ENCODE measurements around the gene NNAT. TPM values are rescaled to one million over a fixed set of nuclear protein-coding genes. Genes with fewer than 3 reads are reported as not detected.

NNAT gene
- total RNA-seq, 3 donors from 2014 or later (not counting 1 experiment from before 2014, with no cell fraction given), result not detected

DNA sequence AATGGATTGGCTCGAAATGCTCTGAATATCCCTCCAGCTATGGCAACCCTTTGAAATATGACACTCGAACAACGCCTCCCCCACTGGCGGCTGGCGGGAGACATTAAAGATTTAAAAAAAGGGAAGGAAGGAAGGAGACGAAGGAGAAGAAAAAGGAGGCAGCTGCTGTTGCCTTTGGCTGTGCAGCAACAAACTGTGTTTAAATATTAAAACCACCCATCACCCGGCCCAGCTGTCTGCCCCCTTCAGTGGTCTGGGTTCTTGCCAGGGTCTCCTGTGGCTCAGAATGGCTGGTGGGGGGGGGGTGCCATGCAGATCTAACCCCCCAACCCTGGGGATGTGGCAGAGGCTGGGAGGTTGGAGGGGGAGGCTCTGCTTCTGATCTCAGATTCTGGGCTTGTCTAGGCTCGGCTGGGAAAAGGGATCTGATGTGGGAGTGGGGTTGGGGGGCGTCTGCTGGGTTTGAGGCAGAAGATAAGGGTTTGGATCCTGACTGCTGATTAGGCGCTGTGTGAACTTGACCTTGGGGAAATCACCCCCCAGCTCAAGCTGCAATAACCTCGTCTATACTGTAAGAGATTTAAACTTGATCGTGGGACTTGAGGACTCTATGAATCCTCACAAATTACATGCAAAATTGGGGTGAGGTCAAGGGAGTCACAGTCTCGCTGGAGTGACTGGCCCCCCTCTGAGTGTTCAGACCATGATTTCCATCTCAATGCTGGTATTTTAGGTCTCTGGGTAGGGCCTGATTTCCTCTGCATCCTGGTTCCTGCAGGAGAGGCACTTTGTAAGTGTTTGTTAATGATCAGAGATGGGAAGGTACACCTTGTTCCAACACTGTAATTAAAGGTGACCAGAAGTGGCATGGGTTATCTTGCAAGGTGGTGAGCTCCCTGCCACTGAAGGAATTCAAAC lies 46.9 kb downstream of the NNAT start:
- no peak overlapping the region for H3K27ac Mint-ChIP-seq
- H3K4me3 Mint-ChIP-seq, result no peak overlapping the region
- peaks cover 21% of the 10 kb centered on the region for H3K27me3 ChIP-seq (ENCODE audit: control insufficient read depth, insufficient read depth, low read length)
- DNase-seq, result no peak
- ATAC-seq, result no peak
- H3K36me3 ChIP-seq (ENCODE audit: control insufficient read depth, insufficient read depth, low read length), result no peaks in the 10 kb centered on the region
- H3K4me3 ChIP-seq (ENCODE audit: low read length), result no peak overlapping the region
- no peak overlapping the region for H3K27ac ChIP-seq (ENCODE audit: low read length)
- no peak for TF ChIP-seq CTCF (IDR thresholded peaks at IDR 0.05)
- no peaks in the 10 kb centered on the region for H3K9me3 Mint-ChIP-seq
- 21% methylated on average over 6 of the region's 13 CpGs for WGBS (ENCODE audit: insufficient coverage)
- peaks cover 26 to 71% of the 10 kb centered on the region in 2 donors for H3K27me3 Mint-ChIP-seq (ENCODE audit: low read depth in 2 of 2)
- peaks cover 6% of the 10 kb centered on the region for H3K4me1 ChIP-seq (ENCODE audit: control insufficient read depth, insufficient read depth, low read length)
- H3K36me3 Mint-ChIP-seq, result no peaks in the 10 kb centered on the region
- intact Hi-C loops (cut with micrococcal nuclease), result no loop called here
- no peaks in the 10 kb centered on the region for H3K4me1 Mint-ChIP-seq
- no peaks in the 10 kb centered on the region for H3K9me3 ChIP-seq (ENCODE audit: control insufficient read depth, insufficient read depth, low read length)

DNA sequence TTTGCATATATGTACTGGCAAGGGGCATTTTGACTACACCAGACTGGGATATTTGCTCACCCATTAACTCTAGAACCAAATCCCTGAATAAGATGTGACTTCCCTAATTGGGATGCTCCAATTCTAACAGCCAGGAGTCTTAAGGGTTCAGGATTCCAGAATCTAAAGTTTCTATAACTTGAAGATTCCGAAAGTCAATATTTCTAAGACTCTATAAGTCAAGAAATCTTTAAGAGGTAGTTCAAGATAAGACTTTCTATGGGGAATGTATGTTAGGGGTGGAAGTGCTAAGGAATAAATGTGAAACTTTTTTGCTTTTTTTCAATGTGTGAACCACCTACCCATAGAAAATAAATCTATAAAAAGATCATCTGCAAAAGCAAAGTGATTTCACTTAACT lies 49.4 kb downstream of the NNAT start:
- H3K4me3 Mint-ChIP-seq, result no peak overlapping the region
- no peak for DNase-seq
- TF ChIP-seq CTCF (IDR thresholded peaks at IDR 0.05), result no peak
- Histone ChIP-seq H3K27me3 (ENCODE audit: control insufficient read depth, insufficient read depth, low read length) (peaks cover 5% of the 10 kb centered on the region), H3K9me3 (ENCODE audit: control insufficient read depth, insufficient read depth, low read length) (no peaks in the 10 kb centered on the region), H3K4me1 (ENCODE audit: control insufficient read depth, insufficient read depth, low read length) (no peaks in the 10 kb centered on the region), H3K27ac (ENCODE audit: low read length) (no peak overlapping the region), H3K4me3 (ENCODE audit: low read length) (no peak overlapping the region), H3K36me3 (ENCODE audit: control insufficient read depth, insufficient read depth, low read length) (no peaks in the 10 kb centered on the region)
- H3K4me1 Mint-ChIP-seq, result no peaks in the 10 kb centered on the region
- WGBS (ENCODE audit: insufficient coverage), result no CpG with 5 or more reads among the region's 1 CpG
- H3K27ac Mint-ChIP-seq, result no peak overlapping the region
- intact Hi-C loops (cut with micrococcal nuclease), result no loop called here
- no peaks in the 10 kb centered on the region for H3K9me3 Mint-ChIP-seq
- peaks cover 27 to 75% of the 10 kb centered on the region in 2 donors for H3K27me3 Mint-ChIP-seq (ENCODE audit: low read depth in 2 of 2)
- H3K36me3 Mint-ChIP-seq, result no peaks in the 10 kb centered on the region
- ATAC-seq, result no peak

- DNase-seq, result no peak
- 82% methylated on average over 6 of the region's 6 CpGs for WGBS (ENCODE audit: insufficient coverage)
- no peaks in the 10 kb centered on the region for H3K9me3 Mint-ChIP-seq
- H3K27me3 Mint-ChIP-seq (ENCODE audit: low read depth in 2 of 2), result peaks cover 25 to 71% of the 10 kb centered on the region in 2 donors
- ATAC-seq, result no peak
- Histone ChIP-seq H3K4me3 (ENCODE audit: low read length) (no peak overlapping the region), H3K9me3 (ENCODE audit: control insufficient read depth, insufficient read depth, low read length) (no peaks in the 10 kb centered on the region), H3K27me3 (ENCODE audit: control insufficient read depth, insufficient read depth, low read length) (peaks cover 4% of the 10 kb centered on the region), H3K36me3 (ENCODE audit: control insufficient read depth, insufficient read depth, low read length) (no peaks in the 10 kb centered on the region), H3K27ac (ENCODE audit: low read length) (no peak overlapping the region), H3K4me1 (ENCODE audit: control insufficient read depth, insufficient read depth, low read length) (no peaks in the 10 kb centered on the region)
- intact Hi-C loops (cut with micrococcal nuclease), result no loop called here
- H3K27ac Mint-ChIP-seq, result no peak overlapping the region
- no peaks in the 10 kb centered on the region for H3K36me3 Mint-ChIP-seq
- no peak overlapping the region for H3K4me3 Mint-ChIP-seq
- no peaks in the 10 kb centered on the region for H3K4me1 Mint-ChIP-seq
- TF ChIP-seq CTCF (IDR thresholded peaks at IDR 0.05), result no peak
Observed at GRCh38 chr20:37571033-37571432, 50.0 kb downstream of the NNAT start.

Other genes starting within 250 kb of the NNAT start
- gene MANBAL, start 231.6 kb upstream of the NNAT start, total RNA-seq, result 1 to 10 TPM; 5.1 to 7.9 (median 6.4) TPM
- gene SRC, start 175.1 kb upstream of the NNAT start, total RNA-seq, result 10 to 100 TPM in 2 of 3 donors, 1 to 10 TPM in 1; 2.3 to 15.6 (median 10.5) TPM
- 10 to 100 TPM; 60.4 to 80.1 (median 77.9) TPM for gene BLCAP, start 6.6 kb downstream of the NNAT start, total RNA-seq
- gene CTNNBL1, start 172.8 kb downstream of the NNAT start, total RNA-seq, result 10 to 100 TPM; 59.1 to 75.6 (median 67.6) TPM